Thyroid gland (tissue), 4 donors: ENCODE measurements around the gene CPLANE2.

Experiments
- CTCF ChIP-seq, 6 experiments: fragments of 200-600 bp in 3 of 6; fragments of 450-650 bp in 3 of 6; sonication (generic) in 3 of 6; IDR thresholded peaks; one replicate each; pipeline ENCODE4 v1.5.1; 2016 to 2019; ENCODE audit warnings: antibody characterized with exemption in 6 of 6, mild to moderate bottlenecking in 2 of 6, inconsistent platforms in 1 of 6, moderate library complexity in 1 of 6
- POLR2A ChIP-seq, 2 donors: fragments of 450-650 bp; IDR thresholded peaks; one replicate each; pipeline ENCODE4 v1.6.1; 2017; ENCODE audit warnings: antibody characterized with exemption in 2 of 2, mild to moderate bottlenecking in 2 of 2, moderate library complexity in 1 of 2

- TF ChIP-seq CTCF (IDR thresholded peaks at IDR 0.05): peak in 4 of 6 experiments; percentile 41 to 63 (median 44)
- TF ChIP-seq POLR2A (IDR thresholded peaks at IDR 0.05): peak in 1 of 2 donors; percentile 59
Observed at GRCh38 chr1:16235944-16236510, 956 bp downstream of the CPLANE2 start.
